AG04449 (cell line): Measurements from ENCODE around the gene MALSU1.

ENCODE experiments used
- CTCF ChIA-PET: fragments of 350-600 bp; formaldehyde crosslinking; extraction: SDS; loops from one replicate; lab custom pipeline; 2021; ENCODE audit warnings: antibody characterized with exemption; lab: Yijun Ruan, JAX
- POLR2A ChIA-PET: fragments of 400-600, 350-600 bp; formaldehyde crosslinking; extraction: SDS; loops from one replicate; lab custom pipeline; 2020; ENCODE audit warnings: antibody characterized with exemption, inconsistent platforms; lab: Yijun Ruan, JAX
- DNase-seq: peaks from one replicate; pipeline ENCODE4 v3.0.0-alpha.2; 2010; ENCODE audit warnings: low read depth, low spot score
- H3K4me3 ChIP-seq: 2 replicates; pipeline ENCODE4 v1.5.1; 2011; ENCODE audit warnings: low read depth, mild to moderate bottlenecking, control low read depth, low read length
- TF ChIP-seq, protein P1 (sequence below): IDR thresholded peaks from one replicate; pipeline ENCODE4 v1.5.1; 2011; ENCODE audit warnings: mild to moderate bottlenecking, moderate library complexity, low read length, control low read depth, inconsistent platforms; ENCODE audit not compliant: insufficient read depth; ENCODE audit errors: missing control alignments

Gene MALSU1

DNA sequence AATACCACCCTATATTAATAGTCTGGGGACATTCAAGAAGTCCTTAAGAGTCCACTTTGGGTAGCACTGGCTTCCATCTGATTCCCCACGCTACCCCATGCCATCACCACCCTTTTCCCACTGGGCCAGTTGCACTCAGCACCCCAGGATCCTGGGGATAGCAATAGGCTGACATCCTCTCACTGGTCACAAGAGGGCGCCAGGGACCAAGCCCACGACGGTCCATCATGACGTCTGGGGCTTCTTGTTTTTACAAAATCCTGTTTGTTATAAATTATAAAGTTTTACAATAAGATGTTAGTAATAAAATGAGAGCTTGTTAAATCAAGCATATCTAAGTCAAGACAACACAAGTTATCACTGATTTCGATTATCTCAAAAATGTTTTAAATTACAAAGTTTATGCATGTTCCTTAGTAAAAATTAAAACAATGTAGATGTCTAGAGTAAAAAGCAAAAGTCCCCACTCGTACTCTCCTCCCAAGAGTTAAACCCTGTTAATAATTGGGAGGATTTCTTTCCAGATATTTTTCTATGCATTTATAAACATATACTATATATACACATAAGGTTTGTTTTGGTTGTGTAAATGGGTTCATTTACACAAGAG, 37.2 kb upstream of the MALSU1 start:
- ChIA-PET CTCF (interaction anchor here (0.6 to 13.9 kb wide), 39 partner anchors 9 to 431 kb away, joined by 3 to 310 read pairs (median 3); partner anchors contain the start of genes GPNMB and NUP42), POLR2A (no interaction called here)
- no peak overlapping the region for H3K4me3 ChIP-seq

DNA sequence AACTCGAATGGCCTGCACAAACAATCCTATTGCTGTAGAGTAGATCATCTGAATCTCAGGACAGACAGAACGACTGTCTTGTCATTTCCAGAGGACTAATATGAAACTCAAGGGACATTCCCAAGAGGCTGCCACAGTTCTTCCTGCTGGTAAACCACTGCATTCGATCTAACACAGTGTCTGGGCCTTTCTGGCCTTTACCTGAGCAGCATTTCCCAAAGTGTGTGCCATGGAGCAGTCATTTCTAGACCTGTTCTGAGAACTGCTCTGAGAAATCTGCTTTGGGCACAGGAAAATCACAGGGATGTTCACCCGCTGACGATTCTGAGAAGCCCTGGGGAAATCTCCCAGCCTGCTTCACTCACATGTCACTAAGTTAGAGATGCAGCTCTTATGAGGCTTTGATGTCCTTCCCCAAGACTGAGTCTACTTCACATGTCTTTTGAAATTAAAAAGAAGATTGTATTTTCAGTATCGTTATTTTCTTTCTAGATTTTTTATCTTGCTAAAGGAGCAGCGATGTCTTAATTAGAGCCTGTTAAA, 34.2 kb upstream of the MALSU1 start:
- CTCF ChIA-PET, result interaction anchor here (0.7 to 13.9 kb wide), 6 partner anchors 8 to 1556 kb away, joined by 3 to 310 read pairs (median 14); partner anchors contain the start of gene NUP42
- TF ChIP-seq, protein P1, sequence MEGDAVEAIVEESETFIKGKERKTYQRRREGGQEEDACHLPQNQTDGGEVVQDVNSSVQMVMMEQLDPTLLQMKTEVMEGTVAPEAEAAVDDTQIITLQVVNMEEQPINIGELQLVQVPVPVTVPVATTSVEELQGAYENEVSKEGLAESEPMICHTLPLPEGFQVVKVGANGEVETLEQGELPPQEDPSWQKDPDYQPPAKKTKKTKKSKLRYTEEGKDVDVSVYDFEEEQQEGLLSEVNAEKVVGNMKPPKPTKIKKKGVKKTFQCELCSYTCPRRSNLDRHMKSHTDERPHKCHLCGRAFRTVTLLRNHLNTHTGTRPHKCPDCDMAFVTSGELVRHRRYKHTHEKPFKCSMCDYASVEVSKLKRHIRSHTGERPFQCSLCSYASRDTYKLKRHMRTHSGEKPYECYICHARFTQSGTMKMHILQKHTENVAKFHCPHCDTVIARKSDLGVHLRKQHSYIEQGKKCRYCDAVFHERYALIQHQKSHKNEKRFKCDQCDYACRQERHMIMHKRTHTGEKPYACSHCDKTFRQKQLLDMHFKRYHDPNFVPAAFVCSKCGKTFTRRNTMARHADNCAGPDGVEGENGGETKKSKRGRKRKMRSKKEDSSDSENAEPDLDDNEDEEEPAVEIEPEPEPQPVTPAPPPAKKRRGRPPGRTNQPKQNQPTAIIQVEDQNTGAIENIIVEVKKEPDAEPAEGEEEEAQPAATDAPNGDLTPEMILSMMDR, result no peak
- no peak overlapping the region for H3K4me3 ChIP-seq
- POLR2A ChIA-PET, result interaction anchor here (0.6 kb wide), 1 partner anchor 203 kb away, joined by 3 read pairs; no protein-coding TSS in a partner anchor
- no peak for DNase-seq

More for the DNA sequence above, 37.2 kb upstream of the MALSU1 start:
- no peak for DNase-seq
- TF ChIP-seq, protein P1, result peak; percentile 89

DNA sequence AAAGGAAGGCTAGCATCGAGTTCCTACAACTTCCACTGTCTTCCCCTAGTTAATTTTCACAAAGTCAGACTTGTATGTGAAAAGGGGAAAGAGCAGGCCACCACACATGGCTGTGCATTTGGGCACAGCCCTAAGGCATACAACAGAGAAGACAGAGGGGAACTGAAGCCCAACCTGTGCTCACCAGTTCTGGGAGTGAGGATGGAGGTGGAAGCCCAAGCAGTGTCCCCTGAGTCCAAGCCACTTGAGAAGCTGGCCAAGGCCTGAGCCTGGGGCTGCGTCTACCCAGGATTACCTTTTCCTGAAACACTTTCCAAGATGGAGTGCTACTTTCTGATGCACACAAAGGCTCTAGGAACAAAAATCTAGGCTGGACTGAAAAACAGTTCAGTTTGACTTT, 32.2 kb upstream of the MALSU1 start:
- TF ChIP-seq, protein P1, result no peak
- ChIA-PET POLR2A (no interaction called here), CTCF (interaction anchor here (1.3 to 14.3 kb wide), 4 partner anchors 7 to 196 kb away, joined by 6 to 310 read pairs (median 161); no protein-coding TSS in a partner anchor)
- H3K4me3 ChIP-seq, result no peak overlapping the region
- DNase-seq, result no peak

DNA sequence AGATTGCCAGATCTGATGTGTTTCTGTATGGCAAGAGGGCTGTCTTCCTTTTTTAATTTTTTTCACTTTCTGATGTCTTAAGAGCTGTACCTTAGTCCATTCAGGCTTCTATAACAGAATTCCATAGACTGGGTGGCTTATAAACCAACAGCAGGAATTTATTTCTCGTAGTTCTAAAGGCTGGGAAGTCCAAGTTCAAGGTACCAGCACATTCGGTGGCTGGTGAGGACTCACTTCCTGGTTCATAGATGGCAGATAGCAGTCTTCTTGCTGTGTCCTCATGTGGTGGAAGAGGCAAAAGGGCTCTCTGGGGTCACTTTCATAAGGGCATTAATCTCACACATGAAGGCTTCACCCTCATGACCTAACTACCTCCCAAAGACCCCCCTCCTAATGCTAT, 31.8 kb upstream of the MALSU1 start:
- TF ChIP-seq, protein P1, result no peak
- no peak for DNase-seq
- no peak overlapping the region for H3K4me3 ChIP-seq
- POLR2A ChIA-PET, result no interaction called here
- CTCF ChIA-PET, result interaction anchor here (0.9 to 14.3 kb wide), 4 partner anchors 7 to 196 kb away, joined by 3 to 310 read pairs (median 9); no protein-coding TSS in a partner anchor

DNA sequence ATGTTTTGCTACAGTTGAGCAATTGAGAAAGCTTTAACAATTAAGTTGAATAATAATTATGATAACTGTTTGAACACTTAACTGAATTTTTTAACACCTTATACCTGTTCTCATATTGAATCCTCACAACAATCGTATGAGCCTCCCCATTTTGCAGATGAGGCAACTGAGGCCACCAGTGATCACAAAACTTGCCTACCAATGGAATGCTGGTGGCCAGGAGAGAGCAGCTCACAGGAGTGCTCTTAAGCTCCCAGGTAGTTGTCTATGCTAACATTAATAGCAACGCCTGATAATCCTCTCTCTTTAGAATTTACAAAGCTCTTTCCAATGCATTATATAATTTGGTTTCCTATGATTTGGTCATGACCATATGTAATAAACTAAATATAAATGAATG, 31.0 kb upstream of the MALSU1 start:
- ChIA-PET POLR2A (no interaction called here), CTCF (interaction anchor here (0.9 to 14.3 kb wide), 6 partner anchors 8 to 195 kb away, joined by 3 to 310 read pairs (median 6); no protein-coding TSS in a partner anchor)
- no peak overlapping the region for H3K4me3 ChIP-seq
- TF ChIP-seq, protein P1, result no peak
- DNase-seq, result no peak

DNA sequence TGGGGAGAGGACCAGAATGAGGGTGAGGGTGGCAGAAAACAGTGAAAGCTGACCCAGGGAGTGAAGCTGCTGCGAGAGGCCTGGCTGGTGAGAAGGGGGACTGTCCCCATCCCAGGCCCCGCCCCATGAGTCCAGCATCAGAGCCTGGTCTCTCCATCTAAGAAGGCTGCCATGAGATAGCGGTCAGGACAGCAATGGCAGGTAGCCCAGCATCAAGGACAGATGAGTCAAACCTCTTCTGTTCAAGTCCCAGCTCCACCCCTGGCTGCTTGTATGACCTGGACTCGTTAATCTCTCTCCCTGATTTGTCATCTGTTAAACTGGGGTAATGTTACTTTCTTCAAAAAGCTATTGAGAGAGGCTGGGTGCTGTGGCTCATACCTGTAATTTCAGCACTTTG, 30.4 kb upstream of the MALSU1 start:
- ChIA-PET POLR2A (no interaction called here), CTCF (interaction anchor here (1.0 to 14.3 kb wide), 5 partner anchors 8 to 134 kb away, joined by 3 to 310 read pairs (median 5); no protein-coding TSS in a partner anchor)
- no peak overlapping the region for H3K4me3 ChIP-seq
- TF ChIP-seq, protein P1, result no peak
- no peak for DNase-seq
